GM23248 (cell line): Measurements from ENCODE around the gene BCL6B.

Experiments used
- EZH2 ChIP-seq: fragments of 200-600 bp; sonication (generic); IDR thresholded peaks from 2 replicates; pipeline ENCODE4 v1.6.1; 2018; ENCODE audit warnings: antibody characterized with exemption, mild to moderate bottlenecking; ENCODE audit not compliant: insufficient read depth, poor library complexity, severe bottlenecking
- EZH2phosphoT487 ChIP-seq: fragments of 200-600 bp; sonication (generic); IDR thresholded peaks from 2 replicates; pipeline ENCODE4 v1.6.1; 2018; ENCODE audit warnings: antibody characterized with exemption, moderate library complexity, mild to moderate bottlenecking, low read depth; ENCODE audit not compliant: insufficient read depth

DNA sequence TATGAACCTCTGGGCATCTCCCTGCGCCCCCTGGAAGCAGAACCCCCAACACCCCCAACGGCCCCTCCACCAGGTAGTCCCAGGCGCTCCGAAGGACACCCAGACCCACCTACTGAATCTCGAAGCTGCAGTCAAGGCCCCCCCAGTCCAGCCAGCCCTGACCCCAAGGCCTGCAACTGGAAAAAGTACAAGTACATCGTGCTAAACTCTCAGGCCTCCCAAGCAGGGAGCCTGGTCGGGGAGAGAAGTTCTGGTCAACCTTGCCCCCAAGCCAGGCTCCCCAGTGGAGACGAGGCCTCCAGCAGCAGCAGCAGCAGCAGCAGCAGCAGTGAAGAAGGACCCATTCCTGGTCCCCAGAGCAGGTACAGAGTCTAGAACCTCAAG is 1.5 kb downstream of the BCL6B start:
- TF ChIP-seq EZH2, result no peak
- TF ChIP-seq EZH2phosphoT487, result no peak
